Ishikawa (cell line): ENCODE measurements around the gene CMSS1.

Experiments used
- CEBPB ChIP-seq: IDR thresholded peaks from 2 replicates; pipeline ENCODE4 v1.6.1; 2012
- CREB1 ChIP-seq: IDR thresholded peaks from 2 replicates; pipeline ENCODE4 v1.6.1; 2012; ENCODE audit warnings: low read depth
- EGR1 ChIP-seq: IDR thresholded peaks from 2 replicates; pipeline ENCODE4 v1.6.1; 2012
- EP300 ChIP-seq: IDR thresholded peaks from 2 replicates; pipeline ENCODE4 v1.6.1; 2012; ENCODE audit warnings: borderline replicate concordance
- FOXM1 ChIP-seq: IDR thresholded peaks from 2 replicates; pipeline ENCODE4 v1.6.1; 2012; ENCODE audit warnings: low read depth, borderline replicate concordance
- NFIC ChIP-seq: IDR thresholded peaks from 2 replicates; pipeline ENCODE4 v1.6.1; 2012
- RAD21 ChIP-seq: IDR thresholded peaks from 2 replicates; pipeline ENCODE4 v1.6.1; 2012; ENCODE audit warnings: low read depth
- TAF1 ChIP-seq: IDR thresholded peaks from 2 replicates; pipeline ENCODE4 v1.6.1; 2012; ENCODE audit warnings: low read depth, mild to moderate bottlenecking
- TCF12 ChIP-seq: IDR thresholded peaks from 2 replicates; pipeline ENCODE4 v1.6.1; 2012; ENCODE audit warnings: low read depth
- TEAD4 ChIP-seq: IDR thresholded peaks from 2 replicates; pipeline ENCODE4 v1.6.1; 2012
- YY1 ChIP-seq: IDR thresholded peaks from 2 replicates; pipeline ENCODE4 v1.6.1; 2012; ENCODE audit warnings: low read depth
- ZBTB7A ChIP-seq: IDR thresholded peaks from 2 replicates; pipeline ENCODE4 v1.6.1; 2012; ENCODE audit warnings: low read depth
- TF ChIP-seq, protein P1 (sequence below): IDR thresholded peaks from 2 replicates; pipeline ENCODE4 v1.6.1; 2012
- TF ChIP-seq, protein P2 (sequence below): IDR thresholded peaks from 2 replicates; pipeline ENCODE4 v1.6.1; 2012
- TF ChIP-seq, protein P3 (sequence below): IDR thresholded peaks from 2 replicates; pipeline ENCODE4 v1.6.1; 2012; ENCODE audit warnings: low read depth, mild to moderate bottlenecking

The CMSS1 gene

DNA sequence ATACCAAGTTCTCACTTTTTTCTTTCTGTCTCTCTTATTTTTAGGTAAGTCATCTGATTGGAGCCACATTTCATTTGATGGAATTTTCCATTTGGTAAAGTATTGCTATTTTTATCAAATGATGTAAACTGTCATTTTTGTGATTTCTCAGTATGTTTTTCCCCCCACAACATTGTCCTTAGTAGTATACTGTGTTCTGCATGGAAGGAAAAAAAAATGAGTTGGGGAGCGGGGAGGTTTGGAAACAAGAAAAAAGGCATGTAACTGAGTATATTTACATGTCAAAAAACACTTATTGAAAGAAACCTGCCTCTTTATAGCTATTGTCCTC is 192.4 kb downstream of the CMSS1 start:
- TF ChIP-seq TCF12 = no peak
- no peak for TF ChIP-seq TAF1
- no peak for TF ChIP-seq ZBTB7A
- no peak for TF ChIP-seq NFIC
- TF ChIP-seq RAD21 = no peak
- no peak for TF ChIP-seq YY1
- TF ChIP-seq, protein P1, sequence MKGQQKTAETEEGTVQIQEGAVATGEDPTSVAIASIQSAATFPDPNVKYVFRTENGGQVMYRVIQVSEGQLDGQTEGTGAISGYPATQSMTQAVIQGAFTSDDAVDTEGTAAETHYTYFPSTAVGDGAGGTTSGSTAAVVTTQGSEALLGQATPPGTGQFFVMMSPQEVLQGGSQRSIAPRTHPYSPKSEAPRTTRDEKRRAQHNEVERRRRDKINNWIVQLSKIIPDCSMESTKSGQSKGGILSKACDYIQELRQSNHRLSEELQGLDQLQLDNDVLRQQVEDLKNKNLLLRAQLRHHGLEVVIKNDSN = no peak

DNA sequence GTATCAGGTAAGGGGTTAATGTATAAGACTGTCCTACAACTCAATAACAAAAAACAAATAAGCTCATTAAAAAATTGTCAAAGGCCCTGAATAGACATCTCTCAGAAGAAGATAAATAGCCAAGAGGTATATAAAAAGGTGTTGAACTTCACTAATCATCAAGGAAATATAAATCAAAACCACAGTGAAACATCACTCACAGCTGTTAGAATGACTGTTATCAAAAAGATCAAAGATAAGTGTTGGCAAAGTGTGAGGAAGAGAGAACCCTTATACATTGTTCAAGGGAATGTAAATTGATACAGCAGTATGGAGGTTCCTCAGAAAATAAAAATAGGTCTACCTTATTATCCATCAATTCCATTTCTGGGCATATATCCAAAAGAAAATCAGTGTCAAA is 201.1 kb downstream of the CMSS1 start:
- no peak for TF ChIP-seq EP300
- no peak for TF ChIP-seq CREB1
- TF ChIP-seq TAF1 = no peak
- TF ChIP-seq, protein P1 = no peak
- no peak for TF ChIP-seq NFIC
- no peak for TF ChIP-seq RAD21
- TF ChIP-seq ZBTB7A = no peak
- TF ChIP-seq, protein P2, sequence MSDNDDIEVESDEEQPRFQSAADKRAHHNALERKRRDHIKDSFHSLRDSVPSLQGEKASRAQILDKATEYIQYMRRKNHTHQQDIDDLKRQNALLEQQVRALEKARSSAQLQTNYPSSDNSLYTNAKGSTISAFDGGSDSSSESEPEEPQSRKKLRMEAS = no peak
- no peak for TF ChIP-seq TCF12
- TF ChIP-seq FOXM1 = no peak
- TF ChIP-seq, protein P3, sequence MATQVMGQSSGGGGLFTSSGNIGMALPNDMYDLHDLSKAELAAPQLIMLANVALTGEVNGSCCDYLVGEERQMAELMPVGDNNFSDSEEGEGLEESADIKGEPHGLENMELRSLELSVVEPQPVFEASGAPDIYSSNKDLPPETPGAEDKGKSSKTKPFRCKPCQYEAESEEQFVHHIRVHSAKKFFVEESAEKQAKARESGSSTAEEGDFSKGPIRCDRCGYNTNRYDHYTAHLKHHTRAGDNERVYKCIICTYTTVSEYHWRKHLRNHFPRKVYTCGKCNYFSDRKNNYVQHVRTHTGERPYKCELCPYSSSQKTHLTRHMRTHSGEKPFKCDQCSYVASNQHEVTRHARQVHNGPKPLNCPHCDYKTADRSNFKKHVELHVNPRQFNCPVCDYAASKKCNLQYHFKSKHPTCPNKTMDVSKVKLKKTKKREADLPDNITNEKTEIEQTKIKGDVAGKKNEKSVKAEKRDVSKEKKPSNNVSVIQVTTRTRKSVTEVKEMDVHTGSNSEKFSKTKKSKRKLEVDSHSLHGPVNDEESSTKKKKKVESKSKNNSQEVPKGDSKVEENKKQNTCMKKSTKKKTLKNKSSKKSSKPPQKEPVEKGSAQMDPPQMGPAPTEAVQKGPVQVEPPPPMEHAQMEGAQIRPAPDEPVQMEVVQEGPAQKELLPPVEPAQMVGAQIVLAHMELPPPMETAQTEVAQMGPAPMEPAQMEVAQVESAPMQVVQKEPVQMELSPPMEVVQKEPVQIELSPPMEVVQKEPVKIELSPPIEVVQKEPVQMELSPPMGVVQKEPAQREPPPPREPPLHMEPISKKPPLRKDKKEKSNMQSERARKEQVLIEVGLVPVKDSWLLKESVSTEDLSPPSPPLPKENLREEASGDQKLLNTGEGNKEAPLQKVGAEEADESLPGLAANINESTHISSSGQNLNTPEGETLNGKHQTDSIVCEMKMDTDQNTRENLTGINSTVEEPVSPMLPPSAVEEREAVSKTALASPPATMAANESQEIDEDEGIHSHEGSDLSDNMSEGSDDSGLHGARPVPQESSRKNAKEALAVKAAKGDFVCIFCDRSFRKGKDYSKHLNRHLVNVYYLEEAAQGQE = no peak
- no peak for TF ChIP-seq CEBPB

- TF ChIP-seq, protein P1 = no peak
- no peak for TF ChIP-seq YY1
- TF ChIP-seq FOXM1 = no peak
- TF ChIP-seq RAD21 = no peak
- no peak for TF ChIP-seq EGR1
- TF ChIP-seq, protein P2 = no peak
- no peak for TF ChIP-seq NFIC
Measured at GRCh38 chr3:100019719-100020118, 202.1 kb downstream of the CMSS1 start.

GRCh38 chr3:100020876-100021644 is 203.4 kb downstream of the CMSS1 start:
- TF ChIP-seq, protein P3 = no peak
- TF ChIP-seq, protein P1 = no peak
- TF ChIP-seq ZBTB7A (no peak), CREB1 (no peak), CEBPB (no peak), EGR1 (no peak), YY1 (no peak), TAF1 (no peak), FOXM1 (no peak), RAD21 (no peak), NFIC (no peak), TCF12 (no peak), TEAD4 (no peak), EP300 (no peak)
- TF ChIP-seq, protein P2 = no peak

DNA sequence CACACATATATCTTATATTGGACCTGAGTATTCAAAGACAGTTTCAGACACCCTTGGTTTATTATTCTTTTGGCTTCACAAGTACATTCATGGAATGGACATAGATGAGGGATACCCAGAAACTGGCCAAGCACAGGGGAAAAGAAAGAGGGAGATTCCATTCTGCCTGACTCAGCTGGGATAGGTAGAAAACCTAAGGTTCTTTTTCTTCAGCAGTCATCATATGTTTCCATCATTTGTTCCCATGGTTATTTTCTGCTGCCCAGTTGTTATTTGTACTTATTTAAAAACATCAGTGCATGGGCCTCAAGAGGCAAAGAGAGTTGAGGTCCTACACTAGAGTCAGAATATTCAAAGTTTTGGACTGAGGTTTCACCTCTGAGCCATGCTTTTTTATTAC is 204.8 kb downstream of the CMSS1 start:
- TF ChIP-seq EP300 (no peak), FOXM1 (no peak), CREB1 (no peak), YY1 (no peak), RAD21 (no peak), NFIC (no peak), CEBPB (no peak), TCF12 (no peak), EGR1 (no peak), TEAD4 (no peak), ZBTB7A (no peak), TAF1 (no peak)
- TF ChIP-seq, protein P2 = no peak
- TF ChIP-seq, protein P3 = no peak
- TF ChIP-seq, protein P1 = no peak
